RWPE2 (cell line): Measurements from ENCODE around the gene HHAT.

Experiments used
- ATAC-seq: fragments of 200-7000 bp; cut with Tn5 transposase; 3 replicates; pipeline ENCODE4 v1.9.1; 2021; ENCODE audit warnings: low read depth
- DNase-seq: peaks from one replicate; pipeline ENCODE4 v3.0.0-alpha.2; 2020; ENCODE audit warnings: low spot score
- H3K27ac ChIP-seq: fragments of 450-650 bp; 2 replicates; pipeline ENCODE4 v1.5.1; 2017; ENCODE audit warnings: mild to moderate bottlenecking; ENCODE audit not compliant: poor library complexity, severe bottlenecking
- H3K27me3 ChIP-seq: fragments of 250-450 bp; sonication (Bioruptor Pico); 2 replicates; pipeline ENCODE4 v1.5.1; 2021; ENCODE audit warnings: mild to moderate bottlenecking, moderate library complexity; ENCODE audit not compliant: insufficient read depth, poor library complexity, severe bottlenecking
- H3K36me3 ChIP-seq: fragments of 250-450 bp; sonication (Bioruptor Pico); 2 replicates; pipeline ENCODE4 v1.5.1; 2020; ENCODE audit warnings: low read depth, mild to moderate bottlenecking, moderate library complexity
- H3K4me1 ChIP-seq: fragments of 250-450 bp; sonication (Bioruptor Pico); 2 replicates; pipeline ENCODE4 v1.5.1; 2021; ENCODE audit warnings: mild to moderate bottlenecking, moderate library complexity; ENCODE audit not compliant: insufficient read depth, poor library complexity, severe bottlenecking
- H3K4me3 ChIP-seq: fragments of 250-450 bp; sonication (Bioruptor Pico); 2 replicates; pipeline ENCODE4 v1.5.1; 2021; ENCODE audit warnings: mild to moderate bottlenecking, moderate library complexity; ENCODE audit not compliant: severe bottlenecking
- H3K9me3 ChIP-seq: fragments of 250-450 bp; sonication (Bioruptor Pico); 2 replicates; pipeline ENCODE4 v1.5.1; 2021; ENCODE audit warnings: mild to moderate bottlenecking, moderate library complexity; ENCODE audit not compliant: severe bottlenecking
- CTCF ChIP-seq: fragments of 450-650 bp; IDR thresholded peaks from one replicate; pipeline ENCODE4 v1.5.1; 2017; ENCODE audit warnings: mild to moderate bottlenecking, moderate library complexity; ENCODE audit not compliant: poor library complexity, severe bottlenecking

The HHAT gene

GRCh38 chr1:210516092-210516656, 187.5 kb downstream of the HHAT start:
- Histone ChIP-seq H3K27ac (no peak overlapping the region), H3K9me3 (no peaks in the 10 kb centered on the region), H3K27me3 (no peaks in the 10 kb centered on the region), H3K36me3 (no peaks in the 10 kb centered on the region), H3K4me1 (no peaks in the 10 kb centered on the region), H3K4me3 (no peak overlapping the region)
- no peak for ATAC-seq
- no peak for DNase-seq
- TF ChIP-seq CTCF, result no peak

- no peaks in the 10 kb centered on the region for H3K4me1 ChIP-seq
- TF ChIP-seq CTCF, result no peak
- H3K27me3 ChIP-seq, result no peaks in the 10 kb centered on the region
- DNase-seq (no peak), ATAC-seq (no peak)
- H3K27ac ChIP-seq, result no peak overlapping the region
- H3K36me3 ChIP-seq, result no peaks in the 10 kb centered on the region
- no peak overlapping the region for H3K4me3 ChIP-seq
- no peaks in the 10 kb centered on the region for H3K9me3 ChIP-seq
Observed at GRCh38 chr1:210516697-210517459, 188.2 kb downstream of the HHAT start.

GRCh38 chr1:210523830-210524229, 195.1 kb downstream of the HHAT start:
- Histone ChIP-seq H3K4me3 (no peak overlapping the region), H3K9me3 (no peaks in the 10 kb centered on the region), H3K27ac (no peak overlapping the region), H3K27me3 (no peaks in the 10 kb centered on the region), H3K4me1 (no peaks in the 10 kb centered on the region), H3K36me3 (no peaks in the 10 kb centered on the region)
- no peak for ATAC-seq
- no peak for DNase-seq
- no peak for TF ChIP-seq CTCF

- TF ChIP-seq CTCF, result no peak
- no peaks in the 10 kb centered on the region for H3K4me1 ChIP-seq
- DNase-seq, result no peak
- no peaks in the 10 kb centered on the region for H3K9me3 ChIP-seq
- no peak overlapping the region for H3K27ac ChIP-seq
- ATAC-seq, result no peak
- no peak overlapping the region for H3K4me3 ChIP-seq
- H3K27me3 ChIP-seq, result no peaks in the 10 kb centered on the region
- H3K36me3 ChIP-seq, result no peaks in the 10 kb centered on the region
Observed at GRCh38 chr1:210525716-210526454, 197.2 kb downstream of the HHAT start.
